IMR-90 (cell line): ENCODE data around the gene PDE4B. TPM values are rescaled to one million over a fixed set of nuclear protein-coding genes. Genes with fewer than 3 reads are reported as not detected.
"Not testable (repeated sequence)": the region's sequence is repeated elsewhere in the genome, so short reads cannot be mapped to it uniquely, and the experiment has no call there.

Source experiments
- ATAC-seq: fragments of 200-7000 bp; cut with Tn5 transposase; 2 replicates; pipeline ENCODE4 v1.9.1; 2020; ENCODE audit warnings: low read depth, mild to moderate bottlenecking, moderate library complexity
- BruUV-seq: library from RNA; stranded (reverse); fragments of 400-500 nt; replicated peaks from 2 replicates; lab custom pipeline; 2021; lab: Mats Ljungman, UMichigan
- CTCF ChIA-PET: fragments of 300-600 bp; formaldehyde crosslinking; extraction: SDS; loops from one replicate; lab custom pipeline; 2021; ENCODE audit warnings: antibody characterized with exemption; lab: Yijun Ruan, JAX
- POLR2A ChIA-PET: fragments of 300-600 bp; sonication (Branson Sonifier 250); formaldehyde crosslinking; loops from one replicate; lab custom pipeline; 2022; ENCODE audit warnings: antibody characterized with exemption; ENCODE audit not compliant: unreplicated experiment; lab: Charles Lee
- DNase-seq: peaks from one replicate; pipeline ENCODE4 v3.0.0; 2013
- H2AFZ ChIP-seq: replicated peaks from 2 replicates; pipeline ENCODE3; 2013; ENCODE audit warnings: low read length, mild to moderate bottlenecking; ENCODE audit not compliant: poor library complexity
- H2AK5ac ChIP-seq: 2 replicates; pipeline ENCODE4 v1.6.1; 2013; ENCODE audit warnings: low read depth, low read length, inconsistent platforms
- H2AK9ac ChIP-seq: replicated peaks from 2 replicates; pipeline ENCODE3; 2013; ENCODE audit warnings: mild to moderate bottlenecking, low read depth, low read length, moderate library complexity; ENCODE audit not compliant: poor library complexity
- H2BK120ac ChIP-seq: 2 replicates; pipeline ENCODE4 v1.6.1; 2013; ENCODE audit warnings: low read depth, low read length, inconsistent platforms
- H2BK15ac ChIP-seq: 3 replicates; pipeline ENCODE4 v1.6.1; 2013; ENCODE audit warnings: low read depth, low read length, inconsistent platforms
- H2BK20ac ChIP-seq: 2 replicates; pipeline ENCODE4 v1.6.1; 2013; ENCODE audit warnings: low read depth, mild to moderate bottlenecking, inconsistent platforms, low read length, moderate library complexity
- H2BK5ac ChIP-seq: 2 replicates; pipeline ENCODE4 v1.6.1; 2013; ENCODE audit warnings: mild to moderate bottlenecking, low read depth, low read length, inconsistent platforms; ENCODE audit not compliant: poor library complexity, severe bottlenecking
- H3K14ac ChIP-seq: replicated peaks from 2 replicates; pipeline ENCODE4 v1.6.1; 2013; ENCODE audit warnings: low read depth, low read length, inconsistent platforms
- H3K18ac ChIP-seq: 2 replicates; pipeline ENCODE4 v1.6.1; 2013; ENCODE audit warnings: low read depth, low read length, control low read depth
- H3K23ac ChIP-seq: 2 replicates; pipeline ENCODE4 v1.6.1; 2013; ENCODE audit warnings: low read depth, low read length, inconsistent platforms
- H3K27ac ChIP-seq: 2 replicates; pipeline ENCODE4 v1.5.1; 2013; ENCODE audit warnings: mild to moderate bottlenecking, control low read depth, low read length; ENCODE audit not compliant: insufficient read depth
- H3K27me3 ChIP-seq: 2 replicates; pipeline ENCODE4 v1.6.1; 2013; ENCODE audit warnings: low read length; ENCODE audit not compliant: control insufficient read depth, insufficient read depth
- H3K36me3 ChIP-seq: 2 replicates; pipeline ENCODE4 v1.6.1; 2013; ENCODE audit warnings: low read length, mixed read lengths; ENCODE audit not compliant: control insufficient read depth, insufficient read depth
- H3K4ac ChIP-seq: 2 replicates; pipeline ENCODE4 v1.6.1; 2013; ENCODE audit warnings: low read depth, low read length, inconsistent platforms
- H3K4me1 ChIP-seq: 2 replicates; pipeline ENCODE4 v1.6.1; 2013; ENCODE audit warnings: low read length, mixed read lengths; ENCODE audit not compliant: control insufficient read depth, insufficient read depth
- H3K4me2 ChIP-seq: 2 replicates; pipeline ENCODE4 v1.6.1; 2013; ENCODE audit warnings: low read depth, mild to moderate bottlenecking, control low read depth, low read length, moderate library complexity
- H3K4me3 ChIP-seq: 2 replicates; pipeline ENCODE4 v1.5.1; 2013; ENCODE audit warnings: low read depth, mild to moderate bottlenecking, control low read depth, low read length, moderate library complexity; ENCODE audit not compliant: insufficient read depth
- H3K56ac ChIP-seq: 2 replicates; pipeline ENCODE4 v1.6.1; 2013; ENCODE audit warnings: low read length, inconsistent platforms; ENCODE audit not compliant: insufficient read depth; ENCODE audit errors: extremely low read depth
- H3K79me1 ChIP-seq, 2 experiments: 2 replicates each; pipeline ENCODE4 v1.6.1; 2013; ENCODE audit warnings: low read length in 2 of 2, inconsistent platforms in 1 of 2, low read depth in 1 of 2
- H3K9ac ChIP-seq: 2 replicates; pipeline ENCODE4 v1.6.1; 2013; ENCODE audit warnings: low read depth, low read length, control low read depth
- H3K9me1 ChIP-seq: 2 replicates; pipeline ENCODE4 v1.6.1; 2013; ENCODE audit warnings: low read length, inconsistent platforms; ENCODE audit not compliant: insufficient read depth
- H3K9me3 ChIP-seq: 2 replicates; pipeline ENCODE4 v1.6.1; 2013; ENCODE audit warnings: low read length; ENCODE audit not compliant: control insufficient read depth, insufficient read depth
- H4K20me1 ChIP-seq: 2 replicates; pipeline ENCODE4 v1.6.1; 2013; ENCODE audit warnings: low read length, inconsistent platforms; ENCODE audit not compliant: insufficient read depth
- H4K5ac ChIP-seq: 2 replicates; pipeline ENCODE4 v1.6.1; 2013; ENCODE audit warnings: mild to moderate bottlenecking, low read depth, low read length, control low read depth
- H4K8ac ChIP-seq, 2 experiments: 2 replicates each; pipeline ENCODE4 v1.6.1; 2013; ENCODE audit warnings: low read depth in 2 of 2, low read length in 2 of 2, control low read depth in 1 of 2, inconsistent platforms in 1 of 2
- H4K91ac ChIP-seq: 2 replicates; pipeline ENCODE4 v1.6.1; 2013; ENCODE audit warnings: low read depth, low read length, inconsistent platforms; ENCODE audit not compliant: insufficient read depth
- CEBPB ChIP-seq: IDR thresholded peaks from 2 replicates; pipeline ENCODE4 v1.6.1; 2012; ENCODE audit warnings: low read depth, low read length, improper control_type of control experiment
- FOS ChIP-seq: fragments of 150-350 bp; IDR thresholded peaks from 2 replicates; pipeline ENCODE4 v1.6.1; 2016; ENCODE audit warnings: low read depth, low read length
- NFE2L2 ChIP-seq: fragments of 150-350 bp; IDR thresholded peaks from 2 replicates; pipeline ENCODE4 v1.6.1; 2016; ENCODE audit warnings: low read depth, mild to moderate bottlenecking, low read length
- WGBS, 2 experiments: methylation state at CpG; one replicate each; pipeline versions ENCODE4 v1.1.5 to v1.1.7; 2013; ENCODE audit warnings: missing lambda C conversion rate in 2 of 2; ENCODE audit not compliant: insufficient read length in 1 of 2; ENCODE audit errors: extremely low coverage in 2 of 2; 5-methylcytosine and 5-hydroxymethylcytosine counted together
- dilution Hi-C: fragments of 300-500 bp; cut with HindIII; formaldehyde crosslinking; loops from one replicate; pipeline ENCODE4 v1.14.3; 2018; ENCODE audit warnings: low sequenced_read_pairs; ENCODE audit not compliant: unreplicated experiment
- in situ Hi-C: fragments of 300-500 bp; cut with MboI; formaldehyde crosslinking; loops from 3 replicates; pipeline ENCODE4 v1.14.3; 2019; ENCODE audit warnings: low sequenced_read_pairs, inconsistent platforms, mixed read lengths
- intact Hi-C: fragments of 100-400 bp; cut with micrococcal nuclease; formaldehyde crosslinking; loops from 2 replicates; pipeline ENCODE4 v1.10.0; 2022
- polyA plus RNA-seq, 3 experiments: library from polyadenylated mRNA; depleted of rRNA; stranded (reverse); fragments of >200 nt; gene quantifications; 2 replicates each; pipeline ENCODE4 v1.2.3, GENCODE V29; 2012; ENCODE audit warnings: low replicate concordance in 1 of 3
- total RNA-seq: library from RNA; depleted of rRNA; stranded (reverse); fragments of >200 nt; gene quantifications from 2 replicates; pipeline ENCODE4 v1.2.3, GENCODE V29; 2012

Gene PDE4B
- total and polyA plus RNA-seq, 2 of the 4 experiments (the other 2 are of a cell fraction) = 5.8 to 21.3 TPM

DNA sequence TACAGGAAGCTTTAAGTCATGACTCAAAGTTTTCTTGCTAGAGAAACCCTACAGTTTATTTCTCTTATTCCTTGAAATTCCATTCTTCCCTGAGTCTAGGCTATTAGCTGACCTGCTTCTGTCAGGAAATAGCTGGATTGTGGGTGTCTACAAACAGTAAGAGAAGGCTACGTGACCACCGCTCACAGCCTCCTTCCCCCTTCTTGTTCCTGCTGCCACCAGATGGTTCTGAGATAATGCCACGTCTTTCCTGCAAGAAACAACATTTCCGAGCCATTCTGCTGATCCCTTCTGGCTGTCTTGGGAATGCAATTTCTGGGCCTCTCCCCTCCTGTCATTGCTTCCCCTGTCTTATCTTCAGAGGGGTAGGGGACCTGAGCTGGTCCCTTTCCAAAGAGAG is 612.4 kb downstream of the PDE4B start:
- Histone ChIP-seq H3K9me3 (no peaks in the 10 kb centered on the region), H2AFZ (peak overlapping the region; percentile 28), H4K20me1 (no peaks in the 10 kb centered on the region), H3K9me1 (peaks cover 14% of the 10 kb centered on the region; the same call in 1 of the 2 replicates), H3K4ac (peak overlapping the region; percentile 66; the same call in 1 of the 2 replicates), H2BK5ac (peak overlapping the region; percentile 64), H3K56ac (no peak overlapping the region), H3K4me1 (peaks cover 7% of the 10 kb centered on the region), H3K27ac (0 out of 2 replicates have a peak overlapping the region, but pooled peaks have one; percentile 5), H4K91ac (peak overlapping the region; percentile 14; the same call in 1 of the 2 replicates), H3K9ac (no peak overlapping the region), H2BK20ac (no peak overlapping the region), H3K79me1 (no peaks in the 10 kb centered on the region), H2AK5ac (peak overlapping the region; percentile 3; the same call in 1 of the 2 replicates), H2BK120ac (peak overlapping the region; percentile 71; the same call in 1 of the 2 replicates), H3K4me3 (no peak overlapping the region), H3K23ac (no peak overlapping the region), H2BK15ac (no peak overlapping the region), H2AK9ac (no peak overlapping the region), H3K27me3 (no peaks in the 10 kb centered on the region), H4K8ac (peak overlapping the region in 1 of 2 experiments; percentile 4; a peak in 1 of 4 replicates), H3K18ac (peak overlapping the region; percentile 83; the same call in 1 of the 2 replicates), H3K36me3 (no peaks in the 10 kb centered on the region), H4K5ac (peak overlapping the region; percentile 0; the same call in 1 of the 2 replicates), H3K14ac (peak overlapping the region; percentile 91; the same call in 1 of the 2 replicates), H3K4me2 (no peak overlapping the region)
- peak; percentile 34; the same call in 1 of the 2 replicates for ATAC-seq
- in situ Hi-C loops (no loop called here), intact Hi-C loops (no loop called here), dilution Hi-C loops (no loop called here)
- BruUV-seq = no TSS peak
- ChIA-PET POLR2A (no interaction called here), CTCF (interaction anchor here (1.1 kb wide), 1 partner anchor 9 kb away, joined by 4 read pairs; no protein-coding TSS in a partner anchor)
- DNase-seq = peak; percentile 50
- no CpG with 5 or more reads among the region's 4 CpGs for WGBS, 2 experiments
- TF ChIP-seq NFE2L2 (no peak), CEBPB (no peak), FOS (no peak)

DNA sequence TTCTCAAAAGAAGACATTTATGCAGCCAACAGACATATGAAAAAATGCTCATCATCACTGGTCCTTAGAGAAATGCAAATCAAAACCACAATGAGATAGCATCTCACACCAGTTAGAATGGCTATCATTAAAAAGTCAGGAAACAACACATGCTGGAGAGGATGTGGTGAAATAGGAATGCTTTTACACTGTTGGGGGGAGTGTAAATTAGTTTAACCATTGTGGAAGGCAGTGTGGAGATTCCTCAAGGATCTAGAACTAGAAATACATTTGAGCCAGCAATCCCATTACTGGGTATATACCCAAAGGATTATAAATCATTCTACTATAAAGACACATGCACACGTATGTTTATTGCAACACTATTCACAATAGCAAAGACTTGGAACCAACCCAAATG is 618.8 kb downstream of the PDE4B start:
- not testable (repeated sequence) for ATAC-seq, H3K36me3 ChIP-seq, H2BK5ac ChIP-seq

More for the DNA sequence above, 618.8 kb downstream of the PDE4B start:
- H3K9ac ChIP-seq, H3K4me3 ChIP-seq, H3K9me3 ChIP-seq, H3K23ac ChIP-seq, H3K9me1 ChIP-seq, POLR2A ChIA-PET, intact Hi-C loops, H4K91ac ChIP-seq, H3K79me1 ChIP-seq, H2BK120ac ChIP-seq, H2BK15ac ChIP-seq, H3K18ac ChIP-seq, H2AFZ ChIP-seq, H3K27ac ChIP-seq, H3K27me3 ChIP-seq, H4K8ac ChIP-seq, H3K14ac ChIP-seq, dilution Hi-C loops, H2AK5ac ChIP-seq, H3K4ac ChIP-seq, H4K20me1 ChIP-seq, H2AK9ac ChIP-seq, in situ Hi-C loops, H2BK20ac ChIP-seq, H3K4me2 ChIP-seq, BruUV-seq, H3K56ac ChIP-seq, DNase-seq, H4K5ac ChIP-seq: not testable (repeated sequence)
- no CpG with 5 or more reads among the region's 1 CpG for WGBS, 2 experiments
- peaks cover 18% of the 10 kb centered on the region for H3K4me1 ChIP-seq
- CTCF ChIA-PET = interaction anchor here (0.7 kb wide), 1 partner anchor 781 kb away, joined by 3 read pairs; no protein-coding TSS in a partner anchor
